Brain microvascular endothelial cell (primary cell): ENCODE measurements around the gene TWIST2.

Experiments used
- DNase-seq: peaks from one replicate; pipeline ENCODE4 v3.0.0-alpha.2; 2020
- H3K27ac ChIP-seq: fragments of 250-450 bp; sonication (Bioruptor Pico); 2 replicates; pipeline ENCODE4 v1.5.1; 2020; ENCODE audit warnings: mild to moderate bottlenecking, moderate library complexity
- H3K27me3 ChIP-seq: fragments of 250-450 bp; sonication (Bioruptor Pico); replicated peaks from 2 replicates; pipeline ENCODE4 v1.5.1; 2020; ENCODE audit warnings: mild to moderate bottlenecking
- H3K36me3 ChIP-seq: fragments of 250-450 bp; sonication (Bioruptor Pico); replicated peaks from 2 replicates; pipeline ENCODE4 v1.5.1; 2020; ENCODE audit warnings: mild to moderate bottlenecking
- H3K4me3 ChIP-seq: 2 replicates; pipeline ENCODE4 v1.5.1; 2011; ENCODE audit warnings: low read depth, mild to moderate bottlenecking, control low read depth, low read length, moderate library complexity
- in situ Hi-C: cut with HindIII; loops from 2 replicates; pipeline ENCODE4 v1.10.0; 2017; ENCODE audit warnings: low sequenced_read_pairs, low pct_ligation_motif_present
- TF ChIP-seq, protein P1 (sequence below): IDR thresholded peaks from 2 replicates; pipeline ENCODE4 v1.5.1; 2011; ENCODE audit warnings: low read depth, mild to moderate bottlenecking, moderate library complexity, low read length, control low read depth, inconsistent platforms; ENCODE audit errors: missing control alignments

TWIST2 gene

GRCh38 chr2:238854699-238855229 is 6.9 kb downstream of the TWIST2 start:
- in situ Hi-C loops = no loop called here
- Histone ChIP-seq H3K4me3 (no peak overlapping the region), H3K27me3 (no peaks in the 10 kb centered on the region), H3K27ac (no peak overlapping the region), H3K36me3 (no peaks in the 10 kb centered on the region)
- no peak for DNase-seq
- TF ChIP-seq, protein P1, sequence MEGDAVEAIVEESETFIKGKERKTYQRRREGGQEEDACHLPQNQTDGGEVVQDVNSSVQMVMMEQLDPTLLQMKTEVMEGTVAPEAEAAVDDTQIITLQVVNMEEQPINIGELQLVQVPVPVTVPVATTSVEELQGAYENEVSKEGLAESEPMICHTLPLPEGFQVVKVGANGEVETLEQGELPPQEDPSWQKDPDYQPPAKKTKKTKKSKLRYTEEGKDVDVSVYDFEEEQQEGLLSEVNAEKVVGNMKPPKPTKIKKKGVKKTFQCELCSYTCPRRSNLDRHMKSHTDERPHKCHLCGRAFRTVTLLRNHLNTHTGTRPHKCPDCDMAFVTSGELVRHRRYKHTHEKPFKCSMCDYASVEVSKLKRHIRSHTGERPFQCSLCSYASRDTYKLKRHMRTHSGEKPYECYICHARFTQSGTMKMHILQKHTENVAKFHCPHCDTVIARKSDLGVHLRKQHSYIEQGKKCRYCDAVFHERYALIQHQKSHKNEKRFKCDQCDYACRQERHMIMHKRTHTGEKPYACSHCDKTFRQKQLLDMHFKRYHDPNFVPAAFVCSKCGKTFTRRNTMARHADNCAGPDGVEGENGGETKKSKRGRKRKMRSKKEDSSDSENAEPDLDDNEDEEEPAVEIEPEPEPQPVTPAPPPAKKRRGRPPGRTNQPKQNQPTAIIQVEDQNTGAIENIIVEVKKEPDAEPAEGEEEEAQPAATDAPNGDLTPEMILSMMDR = no peak

DNA sequence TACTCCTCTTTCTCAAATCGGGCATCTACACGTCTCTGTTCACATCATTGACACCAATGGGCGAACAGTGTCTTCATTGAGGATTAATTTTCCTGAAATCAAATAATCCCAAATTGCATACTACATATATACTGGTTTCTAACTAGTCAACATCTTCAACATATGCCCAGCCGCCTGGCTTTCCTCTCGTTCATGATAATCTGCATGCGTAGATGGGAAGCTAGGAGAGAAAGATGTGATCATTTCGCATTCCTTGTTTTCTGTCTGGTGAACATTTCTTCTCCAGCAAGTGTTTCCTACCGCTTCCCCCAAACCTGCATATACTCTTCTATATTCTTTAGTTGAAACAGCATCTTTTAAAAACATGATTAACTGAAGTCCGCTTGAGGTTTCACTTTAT is 7.4 kb downstream of the TWIST2 start:
- in situ Hi-C loops = no loop called here
- no peak overlapping the region for H3K27ac ChIP-seq
- DNase-seq = no peak
- TF ChIP-seq, protein P1 = no peak
- H3K4me3 ChIP-seq = no peak overlapping the region
- H3K36me3 ChIP-seq = no peaks in the 10 kb centered on the region
- H3K27me3 ChIP-seq = no peaks in the 10 kb centered on the region

GRCh38 chr2:238855891-238856580 is 8.2 kb downstream of the TWIST2 start:
- Histone ChIP-seq H3K4me3 (no peak overlapping the region), H3K36me3 (no peaks in the 10 kb centered on the region), H3K27me3 (no peaks in the 10 kb centered on the region), H3K27ac (no peak overlapping the region)
- in situ Hi-C loops = no loop called here
- TF ChIP-seq, protein P1 = no peak
- no peak for DNase-seq

GRCh38 chr2:238856713-238857567 is 9.1 kb downstream of the TWIST2 start:
- no peak for DNase-seq
- H3K27ac ChIP-seq = no peak overlapping the region
- in situ Hi-C loops = no loop called here
- no peaks in the 10 kb centered on the region for H3K27me3 ChIP-seq
- H3K36me3 ChIP-seq = no peaks in the 10 kb centered on the region
- H3K4me3 ChIP-seq = no peak overlapping the region
- TF ChIP-seq, protein P1 = no peak

DNA sequence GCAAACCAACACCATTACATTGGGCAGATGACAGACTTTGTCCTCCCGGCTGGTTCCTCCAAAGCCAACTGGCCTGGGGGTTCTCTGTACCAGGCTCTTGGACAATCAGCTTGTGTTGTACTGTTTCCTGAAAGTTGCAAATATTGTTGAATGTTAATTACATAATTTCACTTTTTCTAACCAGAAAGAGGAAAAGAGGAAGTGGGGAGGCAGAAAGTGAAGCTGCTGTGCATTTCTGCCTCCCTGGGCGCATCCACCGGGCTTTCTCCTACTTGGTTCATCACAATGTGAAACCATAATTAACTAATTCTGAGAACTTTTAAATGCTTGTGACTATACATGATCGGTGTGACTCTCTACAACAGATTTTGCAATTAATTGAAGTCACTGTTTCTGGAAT is 10.1 kb downstream of the TWIST2 start:
- Histone ChIP-seq H3K36me3 (no peaks in the 10 kb centered on the region), H3K27me3 (no peaks in the 10 kb centered on the region), H3K27ac (no peak overlapping the region), H3K4me3 (no peak overlapping the region)
- in situ Hi-C loops = no loop called here
- TF ChIP-seq, protein P1 = no peak
- no peak for DNase-seq
